RKO (cell line): ENCODE results near the gene SET.
"Not testable (repeated sequence)": the region's sequence is repeated elsewhere in the genome, so short reads cannot be mapped to it uniquely, and the experiment has no call there.

Source experiments
- DNase-seq: peaks from one replicate; pipeline ENCODE4 v3.0.0-alpha.2; 2016; ENCODE audit warnings: low spot score

The SET gene

GRCh38 chr9:128687453-128687852 lies 1.6 kb upstream of the SET start:
- DNase-seq: no peak

- no peak for DNase-seq
These were observed 312 bp downstream of the SET start for GRCh38 chr9:128689293-128689774.

GRCh38 chr9:128689820-128690683 lies 1.0 kb downstream of the SET start:
- DNase-seq: peak; percentile 71

GRCh38 chr9:128690684-128691034 lies 1.6 kb downstream of the SET start:
- no peak for DNase-seq

GRCh38 chr9:128693738-128694137 lies 4.7 kb downstream of the SET start:
- not testable (repeated sequence) for DNase-seq

- no peak for DNase-seq
These were observed 5.3 kb downstream of the SET start for GRCh38 chr9:128694344-128694743.

- peak; percentile 53 for DNase-seq
These were observed 8.1 kb downstream of the SET start for GRCh38 chr9:128696923-128697707.

GRCh38 chr9:128699096-128699795 lies 10.2 kb downstream of the SET start:
- not testable (repeated sequence) for DNase-seq

GRCh38 chr9:128701227-128701854 lies 12.3 kb downstream of the SET start:
- no peak for DNase-seq

- no peak for DNase-seq
These were observed 13.5 kb downstream of the SET start, which contains the start of gene PKN3 for GRCh38 chr9:128702445-128702948. Gene PKN3, plus strand, starts transcription at chr9:128702503. Its CDS starts 413 bp downstream, at chr9:128702916.

- DNase-seq: peak; percentile 81
These were observed 14.1 kb downstream of the SET start for GRCh38 chr9:128702949-128703615.

- DNase-seq: peak; percentile 76
These were observed 14.8 kb downstream of the SET start for GRCh38 chr9:128703616-128704355.

GRCh38 chr9:128704356-128704670 lies 15.3 kb downstream of the SET start:
- no peak for DNase-seq

- no peak for DNase-seq
These were observed 16.3 kb downstream of the SET start for GRCh38 chr9:128705051-128705965.

- DNase-seq: no peak
These were observed 17.0 kb downstream of the SET start for GRCh38 chr9:128706045-128706444.

GRCh38 chr9:128706671-128707381 lies 17.8 kb downstream of the SET start:
- no peak for DNase-seq

GRCh38 chr9:128707446-128707845 lies 18.4 kb downstream of the SET start:
- no peak for DNase-seq
